Neural progenitor cell (in vitro differentiated cells): Measurements from ENCODE around the gene FYN. TPM values are rescaled to one million over a fixed set of nuclear protein-coding genes. Genes with fewer than 3 reads are reported as not detected.

Experiments
- DNase-seq: peaks from one replicate; pipeline ENCODE4 v3.0.0-alpha.2; 2016; ENCODE audit warnings: low spot score
- H2AFZ ChIP-seq: fragments of 200-600 bp; sonication (generic); replicated peaks from 2 replicates; pipeline ENCODE4 v1.6.1; 2016; ENCODE audit warnings: antibody characterized with exemption
- H3F3A ChIP-seq: fragments of 200-600 bp; sonication (generic); 2 replicates; pipeline ENCODE4 v1.6.1; 2016; ENCODE audit warnings: antibody characterized with exemption, low read depth
- H3K27ac ChIP-seq: fragments of 200-600 bp; sonication (generic); 2 replicates; pipeline ENCODE4 v1.5.1; 2016; ENCODE audit warnings: mild to moderate bottlenecking
- H3K27me3 ChIP-seq: fragments of 200-600 bp; sonication (generic); 2 replicates; pipeline ENCODE4 v1.6.1; 2016; ENCODE audit warnings: mild to moderate bottlenecking, moderate library complexity
- H3K36me3 ChIP-seq: fragments of 200-600 bp; sonication (generic); 2 replicates; pipeline ENCODE4 v1.5.1; 2016
- H3K4me1 ChIP-seq: fragments of 200-600 bp; sonication (generic); 2 replicates; pipeline ENCODE4 v1.6.1; 2016; ENCODE audit warnings: mixed run types
- H3K4me2 ChIP-seq: fragments of 200-600 bp; sonication (generic); 2 replicates; pipeline ENCODE4 v1.6.1; 2016
- H3K4me3 ChIP-seq: fragments of 200-600 bp; sonication (generic); 2 replicates; pipeline ENCODE4 v1.5.1; 2016
- H3K79me2 ChIP-seq: fragments of 200-600 bp; sonication (generic); 2 replicates; pipeline ENCODE4 v1.6.1; 2016; ENCODE audit warnings: low read depth
- H3K9ac ChIP-seq: fragments of 200-600 bp; sonication (generic); 2 replicates; pipeline ENCODE4 v1.6.1; 2016
- H3K9me3 ChIP-seq: fragments of 200-600 bp; sonication (generic); 2 replicates; pipeline ENCODE4 v1.5.1; 2016; ENCODE audit warnings: low read depth
- H4K20me1 ChIP-seq: fragments of 200-600 bp; sonication (generic); 2 replicates; pipeline ENCODE4 v1.6.1; 2016; ENCODE audit warnings: low read depth
- H3K27ac Mint-ChIP-seq: 3 replicates; pipeline ENCODE4 v1.8.0; 2021; ENCODE audit warnings: mixed read lengths
- H3K27me3 Mint-ChIP-seq: 2 replicates; pipeline ENCODE4 v1.8.0; 2022; ENCODE audit warnings: low read depth, mild to moderate bottlenecking, inconsistent platforms, moderate library complexity, mixed read lengths; ENCODE audit not compliant: insufficient read depth
- H3K36me3 Mint-ChIP-seq: 3 replicates; pipeline ENCODE4 v1.8.0; 2021; ENCODE audit warnings: mixed read lengths
- H3K4me1 Mint-ChIP-seq: 3 replicates; pipeline ENCODE4 v1.8.0; 2021; ENCODE audit warnings: mixed read lengths
- H3K4me3 Mint-ChIP-seq: 3 replicates; pipeline ENCODE4 v1.8.0; 2021; ENCODE audit warnings: mild to moderate bottlenecking, moderate library complexity, mixed read lengths
- H3K9me3 Mint-ChIP-seq: 3 replicates; pipeline ENCODE4 v1.8.0; 2020; ENCODE audit warnings: mixed read lengths
- EZH2 ChIP-seq: fragments of 200-600 bp; sonication (generic); IDR thresholded peaks from 2 replicates; pipeline ENCODE4 v1.6.1; 2017; ENCODE audit warnings: antibody characterized with exemption, mild to moderate bottlenecking, moderate library complexity
- EZH2phosphoT487 ChIP-seq: fragments of 200-600 bp; sonication (generic); IDR thresholded peaks from 2 replicates; pipeline ENCODE4 v1.6.1; 2017; ENCODE audit warnings: antibody characterized with exemption
- total RNA-seq: library from RNA; depleted of rRNA; stranded (reverse); fragments of >200 nt; gene quantifications from 2 replicates; pipeline ENCODE4 v1.2.3, GENCODE V29; 2015; ENCODE audit warnings: low replicate concordance
- TF ChIP-seq, protein P1 (sequence below): fragments of 200-600 bp; sonication (generic); IDR thresholded peaks from 2 replicates; pipeline ENCODE4 v1.5.1; 2017; ENCODE audit warnings: antibody characterized with exemption, mild to moderate bottlenecking

The FYN gene
- total RNA-seq, 1 donor from 2014 or later, result 167 TPM

DNA sequence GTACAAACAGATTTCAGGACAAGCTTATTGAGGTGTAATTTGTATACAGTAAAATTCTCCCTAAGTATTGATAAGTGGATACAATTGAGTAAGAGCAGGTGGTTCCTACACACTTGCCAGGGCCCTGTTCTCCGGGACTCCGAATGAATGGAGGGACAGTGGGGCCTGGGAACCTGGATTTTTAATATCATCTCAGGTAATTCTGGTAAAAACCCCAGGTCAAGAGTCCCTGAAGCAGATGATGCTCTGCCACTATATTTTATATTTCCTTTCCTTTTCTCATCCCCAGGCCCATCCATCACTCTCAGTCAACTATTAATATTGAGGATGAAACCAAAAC lies 104.9 kb downstream of the FYN start:
- Histone ChIP-seq H3F3A (peaks cover 15% of the 10 kb centered on the region), H4K20me1 (peaks cover 19% of the 10 kb centered on the region), H3K4me3 (no peak overlapping the region), H3K9ac (no peak overlapping the region), H3K4me2 (no peak overlapping the region), H3K79me2 (peaks cover 4% of the 10 kb centered on the region), H2AFZ (no peak overlapping the region), H3K27me3 (no peaks in the 10 kb centered on the region), H3K4me1 (peaks cover 29% of the 10 kb centered on the region), H3K36me3 (no peaks in the 10 kb centered on the region), H3K9me3 (no peaks in the 10 kb centered on the region), H3K27ac (no peak overlapping the region)
- TF ChIP-seq EZH2phosphoT487 (no peak), EZH2 (no peak)
- TF ChIP-seq, protein P1, sequence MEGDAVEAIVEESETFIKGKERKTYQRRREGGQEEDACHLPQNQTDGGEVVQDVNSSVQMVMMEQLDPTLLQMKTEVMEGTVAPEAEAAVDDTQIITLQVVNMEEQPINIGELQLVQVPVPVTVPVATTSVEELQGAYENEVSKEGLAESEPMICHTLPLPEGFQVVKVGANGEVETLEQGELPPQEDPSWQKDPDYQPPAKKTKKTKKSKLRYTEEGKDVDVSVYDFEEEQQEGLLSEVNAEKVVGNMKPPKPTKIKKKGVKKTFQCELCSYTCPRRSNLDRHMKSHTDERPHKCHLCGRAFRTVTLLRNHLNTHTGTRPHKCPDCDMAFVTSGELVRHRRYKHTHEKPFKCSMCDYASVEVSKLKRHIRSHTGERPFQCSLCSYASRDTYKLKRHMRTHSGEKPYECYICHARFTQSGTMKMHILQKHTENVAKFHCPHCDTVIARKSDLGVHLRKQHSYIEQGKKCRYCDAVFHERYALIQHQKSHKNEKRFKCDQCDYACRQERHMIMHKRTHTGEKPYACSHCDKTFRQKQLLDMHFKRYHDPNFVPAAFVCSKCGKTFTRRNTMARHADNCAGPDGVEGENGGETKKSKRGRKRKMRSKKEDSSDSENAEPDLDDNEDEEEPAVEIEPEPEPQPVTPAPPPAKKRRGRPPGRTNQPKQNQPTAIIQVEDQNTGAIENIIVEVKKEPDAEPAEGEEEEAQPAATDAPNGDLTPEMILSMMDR, result no peak
- Mint-ChIP-seq H3K9me3 (peaks cover 8% of the 10 kb centered on the region), H3K36me3 (peaks cover 35% of the 10 kb centered on the region), H3K4me1 (peaks cover 52% of the 10 kb centered on the region), H3K27me3 (no peaks in the 10 kb centered on the region), H3K27ac (no peak overlapping the region), H3K4me3 (no peak overlapping the region)
- DNase-seq, result no peak

DNA sequence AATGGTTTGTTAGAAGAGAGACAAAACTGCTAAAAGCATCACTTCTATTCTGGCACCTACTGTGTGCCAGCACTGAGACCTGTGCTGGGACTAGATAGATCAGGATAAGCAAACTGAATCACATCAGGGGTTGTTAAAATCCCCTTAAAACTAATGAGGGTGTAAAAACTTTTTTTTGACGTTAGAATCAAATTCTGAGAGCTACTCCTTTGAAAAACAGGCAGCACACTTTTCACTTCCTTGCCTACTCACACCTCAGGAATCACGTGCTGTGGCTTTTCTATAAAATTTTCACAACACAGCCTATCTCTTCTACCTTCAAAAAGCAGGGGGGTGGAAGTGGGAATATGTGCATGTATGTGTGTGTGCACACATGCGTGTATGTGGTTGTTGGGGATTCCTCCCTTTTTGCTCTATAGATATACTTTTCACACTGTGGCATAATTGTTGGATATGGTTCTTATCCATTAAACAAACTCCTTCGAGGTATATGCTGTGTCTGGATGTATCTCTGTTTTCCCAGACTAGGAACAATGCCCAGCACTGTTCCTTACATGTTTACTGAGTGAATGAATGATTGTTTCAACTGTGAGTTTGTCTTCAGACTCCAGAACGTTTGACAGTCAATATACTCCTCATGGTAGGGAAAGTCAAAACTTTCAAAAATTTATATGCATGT lies 105.4 kb downstream of the FYN start:
- no peak overlapping the region for H3K27ac Mint-ChIP-seq
- H3K27me3 ChIP-seq, result no peaks in the 10 kb centered on the region
- TF ChIP-seq EZH2phosphoT487 (no peak), EZH2 (no peak)
- TF ChIP-seq, protein P1, result no peak
- H3K4me3 ChIP-seq, result no peak overlapping the region
- H3K4me2 ChIP-seq, result no peak overlapping the region
- DNase-seq, result no peak
- no peak overlapping the region for H2AFZ ChIP-seq
- no peaks in the 10 kb centered on the region for H3K27me3 Mint-ChIP-seq
- H3K9ac ChIP-seq, result no peak overlapping the region
- peaks cover 4% of the 10 kb centered on the region for H3K79me2 ChIP-seq
- no peak overlapping the region for H3K4me3 Mint-ChIP-seq
- peaks cover 37% of the 10 kb centered on the region for H3K36me3 Mint-ChIP-seq
- no peak overlapping the region for H3K27ac ChIP-seq
- H3K9me3 ChIP-seq, result no peaks in the 10 kb centered on the region
- H4K20me1 ChIP-seq, result peaks cover 19% of the 10 kb centered on the region
- peaks cover 29% of the 10 kb centered on the region for H3K4me1 ChIP-seq
- peaks cover 8% of the 10 kb centered on the region for H3K9me3 Mint-ChIP-seq
- peaks cover 15% of the 10 kb centered on the region for H3F3A ChIP-seq
- peaks cover 54% of the 10 kb centered on the region for H3K4me1 Mint-ChIP-seq
- no peaks in the 10 kb centered on the region for H3K36me3 ChIP-seq

DNA sequence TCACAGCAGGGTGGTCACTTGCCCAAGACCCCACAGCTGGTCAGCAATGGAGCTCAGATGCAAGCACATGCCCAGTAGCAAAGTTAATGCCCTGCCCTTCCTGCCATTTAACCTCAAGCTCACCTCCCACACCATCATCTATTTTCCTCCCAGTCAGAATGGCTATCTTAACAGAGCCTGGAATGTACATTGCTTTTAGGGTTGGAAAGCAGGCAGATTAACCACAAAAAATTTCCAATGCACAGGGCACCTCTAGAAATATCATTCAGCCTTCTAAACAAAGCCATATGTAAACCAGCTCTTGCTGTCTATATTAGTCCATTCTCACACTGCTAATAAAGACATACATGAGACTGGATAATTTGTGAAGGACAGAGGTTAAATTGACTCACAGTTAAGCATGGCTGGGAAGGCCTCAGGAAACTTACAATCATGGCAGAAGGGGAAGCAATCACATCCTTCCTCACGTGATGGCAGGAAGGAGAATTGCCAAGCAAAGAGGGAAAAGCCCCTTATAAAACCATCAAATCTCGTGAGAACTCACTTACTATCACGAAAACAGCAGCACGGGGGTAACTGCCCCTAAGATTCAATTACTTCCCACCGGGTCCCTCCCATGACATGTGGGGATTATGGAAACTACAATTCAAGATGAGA lies 106.9 kb downstream of the FYN start:
- peaks cover 67% of the 10 kb centered on the region for H3K4me1 Mint-ChIP-seq
- Histone ChIP-seq H4K20me1 (peaks cover 19% of the 10 kb centered on the region), H3K79me2 (peaks cover 4% of the 10 kb centered on the region), H3K36me3 (no peaks in the 10 kb centered on the region), H3K9ac (no peak overlapping the region), H2AFZ (no peak overlapping the region), H3K4me3 (no peak overlapping the region), H3K27ac (no peak overlapping the region), H3K4me1 (peaks cover 34% of the 10 kb centered on the region), H3K27me3 (no peaks in the 10 kb centered on the region), H3K9me3 (no peaks in the 10 kb centered on the region), H3F3A (peaks cover 15% of the 10 kb centered on the region), H3K4me2 (no peak overlapping the region)
- H3K4me3 Mint-ChIP-seq, result no peak overlapping the region
- TF ChIP-seq, protein P1, result no peak
- TF ChIP-seq EZH2phosphoT487 (no peak), EZH2 (no peak)
- no peak overlapping the region for H3K27ac Mint-ChIP-seq
- H3K36me3 Mint-ChIP-seq, result peaks cover 38% of the 10 kb centered on the region
- DNase-seq, result no peak
- H3K27me3 Mint-ChIP-seq, result no peaks in the 10 kb centered on the region
- peaks cover 8% of the 10 kb centered on the region for H3K9me3 Mint-ChIP-seq
